Ishikawa (cell line): ENCODE data around the gene TNIK.

Experiments used
- CEBPB ChIP-seq: IDR thresholded peaks from 2 replicates; pipeline ENCODE4 v1.6.1; 2012
- CREB1 ChIP-seq: IDR thresholded peaks from 2 replicates; pipeline ENCODE4 v1.6.1; 2012; ENCODE audit warnings: low read depth
- EP300 ChIP-seq: IDR thresholded peaks from 2 replicates; pipeline ENCODE4 v1.6.1; 2012; ENCODE audit warnings: borderline replicate concordance
- FOXM1 ChIP-seq: IDR thresholded peaks from 2 replicates; pipeline ENCODE4 v1.6.1; 2012; ENCODE audit warnings: low read depth, borderline replicate concordance
- TAF1 ChIP-seq: IDR thresholded peaks from 2 replicates; pipeline ENCODE4 v1.6.1; 2012; ENCODE audit warnings: low read depth, mild to moderate bottlenecking
- ZBTB7A ChIP-seq: IDR thresholded peaks from 2 replicates; pipeline ENCODE4 v1.6.1; 2012; ENCODE audit warnings: low read depth
- TF ChIP-seq, protein P1 (sequence below): IDR thresholded peaks from 2 replicates; pipeline ENCODE4 v1.6.1; 2012

DNA sequence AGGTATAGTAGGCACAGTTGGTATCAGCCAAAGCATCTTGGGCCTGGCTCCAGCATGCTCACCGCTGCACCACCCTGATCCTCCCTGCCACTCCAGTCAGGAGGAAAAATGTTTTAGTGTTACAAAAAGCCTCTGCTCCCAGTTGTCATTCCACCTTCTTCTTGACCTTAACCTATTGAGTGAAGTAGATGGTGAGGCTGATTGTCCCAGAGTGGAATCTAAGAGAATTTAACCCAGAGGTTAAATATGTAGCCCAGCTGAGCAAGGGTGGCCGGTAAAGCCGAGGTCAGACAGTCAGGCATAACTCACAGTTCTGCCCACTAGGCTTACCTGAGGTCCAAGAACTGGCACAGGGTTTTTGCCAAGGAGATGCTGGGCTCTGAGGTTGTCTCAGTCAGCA is 30.7 kb upstream of the TNIK start:
- TF ChIP-seq CEBPB (no peak), CREB1 (no peak), FOXM1 (no peak), ZBTB7A (no peak), EP300 (no peak), TAF1 (no peak)
- TF ChIP-seq, protein P1, sequence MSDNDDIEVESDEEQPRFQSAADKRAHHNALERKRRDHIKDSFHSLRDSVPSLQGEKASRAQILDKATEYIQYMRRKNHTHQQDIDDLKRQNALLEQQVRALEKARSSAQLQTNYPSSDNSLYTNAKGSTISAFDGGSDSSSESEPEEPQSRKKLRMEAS = no peak
